ENCODE results near the gene XPC. TPM values are rescaled to one million over a fixed set of nuclear protein-coding genes. Genes with fewer than 3 reads are reported as not detected.

The XPC gene
- total RNA-seq, 2 experiments from 2014 or later, result 22.7 to 38.6 TPM

DNA sequence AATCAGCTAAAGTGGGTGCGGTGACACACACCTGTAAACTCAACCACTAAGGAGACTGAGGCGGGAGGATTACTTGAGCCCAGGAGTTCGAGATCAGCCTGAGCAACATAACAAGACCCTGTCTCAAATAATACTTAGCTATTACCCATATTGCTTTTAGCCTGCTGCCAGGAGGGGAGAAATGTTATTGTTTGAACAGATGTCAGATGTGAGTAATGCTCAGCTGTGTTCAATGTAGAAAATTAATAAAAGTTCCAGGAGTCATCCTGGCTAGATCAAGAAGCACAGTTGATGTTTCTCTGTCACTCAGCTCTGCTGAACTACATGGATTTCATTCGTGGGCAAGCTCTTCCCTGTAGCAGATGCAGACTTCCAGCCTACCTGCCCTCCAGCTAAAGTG lies 22.4 kb upstream of the XPC start:
- H3K9me3 ChIP-seq (ENCODE audit: low read length), result no peaks in the 10 kb centered on the region
- BruUV-seq (replicated peaks), result no TSS peak
- H2AFZ ChIP-seq (ENCODE audit: low read length), result no peak overlapping the region
- no peaks in the 10 kb centered on the region for H3K79me2 ChIP-seq (ENCODE audit: insufficient read depth, low read depth, low read length)
- H3K4me3 ChIP-seq (ENCODE audit: low read depth, low read length, poor library complexity, severe bottlenecking), result no peak overlapping the region
- no peak overlapping the region for H3K4me2 ChIP-seq (ENCODE audit: low read length)
- H3K27ac ChIP-seq (ENCODE audit: low read depth, low read length, poor library complexity, severe bottlenecking), result no peak overlapping the region
- no peaks in the 10 kb centered on the region for H3K4me1 ChIP-seq (ENCODE audit: insufficient read depth, low read length, poor library complexity, severe bottlenecking)
- H3K9me2 ChIP-seq (ENCODE audit: insufficient read depth, low read length), result no peaks in the 10 kb centered on the region
- H3K36me3 ChIP-seq (ENCODE audit: insufficient read depth, low read length), result peaks cover 46% of the 10 kb centered on the region
- POLR2A ChIA-PET, result interaction anchor here (0.8 kb wide), 1 partner anchor 8 kb away, joined by 3 read pairs; no protein-coding TSS in a partner anchor
- CTCF ChIA-PET (ENCODE audit: unreplicated experiment), result interaction anchor here (0.5 to 0.7 kb wide), 2 partner anchors 30 to 1093 kb away, joined by 3 read pairs; no protein-coding TSS in a partner anchor
- H4K20me1 ChIP-seq (ENCODE audit: insufficient read depth, low read length), result no peaks in the 10 kb centered on the region
- DNase-seq (ENCODE audit: low spot score), result no peak
- TF ChIP-seq, protein P1, sequence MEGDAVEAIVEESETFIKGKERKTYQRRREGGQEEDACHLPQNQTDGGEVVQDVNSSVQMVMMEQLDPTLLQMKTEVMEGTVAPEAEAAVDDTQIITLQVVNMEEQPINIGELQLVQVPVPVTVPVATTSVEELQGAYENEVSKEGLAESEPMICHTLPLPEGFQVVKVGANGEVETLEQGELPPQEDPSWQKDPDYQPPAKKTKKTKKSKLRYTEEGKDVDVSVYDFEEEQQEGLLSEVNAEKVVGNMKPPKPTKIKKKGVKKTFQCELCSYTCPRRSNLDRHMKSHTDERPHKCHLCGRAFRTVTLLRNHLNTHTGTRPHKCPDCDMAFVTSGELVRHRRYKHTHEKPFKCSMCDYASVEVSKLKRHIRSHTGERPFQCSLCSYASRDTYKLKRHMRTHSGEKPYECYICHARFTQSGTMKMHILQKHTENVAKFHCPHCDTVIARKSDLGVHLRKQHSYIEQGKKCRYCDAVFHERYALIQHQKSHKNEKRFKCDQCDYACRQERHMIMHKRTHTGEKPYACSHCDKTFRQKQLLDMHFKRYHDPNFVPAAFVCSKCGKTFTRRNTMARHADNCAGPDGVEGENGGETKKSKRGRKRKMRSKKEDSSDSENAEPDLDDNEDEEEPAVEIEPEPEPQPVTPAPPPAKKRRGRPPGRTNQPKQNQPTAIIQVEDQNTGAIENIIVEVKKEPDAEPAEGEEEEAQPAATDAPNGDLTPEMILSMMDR (conservative IDR thresholded peaks at IDR 0.05; ENCODE audit: low read length), result no peak
- TF ChIP-seq EZH2phosphoT487 (IDR thresholded peaks at IDR 0.05; ENCODE audit: borderline replicate concordance, low read depth, low read length), result no peak
- intact Hi-C loops (cut with micrococcal nuclease; ENCODE audit: unreplicated experiment), result loop anchor here (5.0 to 10.0 kb wide), 2 partner anchors 306 kb away; no protein-coding TSS in a partner anchor

DNA sequence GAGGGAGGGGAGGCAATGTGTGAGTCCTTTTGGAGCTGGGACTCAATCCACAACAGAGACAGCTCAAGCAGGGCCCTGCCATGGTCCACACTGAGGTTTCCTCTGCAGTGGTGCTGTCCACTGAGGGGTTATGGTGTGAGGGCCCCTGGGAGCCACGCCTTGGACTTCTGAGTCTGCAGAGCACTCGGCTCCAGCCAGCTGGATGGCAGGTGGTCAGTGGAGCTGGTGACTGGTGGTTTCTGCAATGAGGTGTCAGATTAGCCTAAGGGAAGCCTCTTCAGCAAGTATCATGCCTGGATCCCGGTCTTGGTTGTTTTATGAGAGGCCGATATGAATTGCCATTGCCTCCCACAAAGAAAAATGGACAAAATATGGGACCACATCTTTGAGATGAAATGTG lies 21.9 kb upstream of the XPC start:
- no peaks in the 10 kb centered on the region for H4K20me1 ChIP-seq (ENCODE audit: insufficient read depth, low read length)
- no TSS peak for BruUV-seq (replicated peaks)
- H2AFZ ChIP-seq (ENCODE audit: low read length), result no peak overlapping the region
- H3K4me1 ChIP-seq (ENCODE audit: insufficient read depth, low read length, poor library complexity, severe bottlenecking), result no peaks in the 10 kb centered on the region
- no peak overlapping the region for H3K4me3 ChIP-seq (ENCODE audit: low read depth, low read length, poor library complexity, severe bottlenecking)
- no peak overlapping the region for H3K27ac ChIP-seq (ENCODE audit: low read depth, low read length, poor library complexity, severe bottlenecking)
- ChIA-PET POLR2A (interaction anchor here (0.9 kb wide), 1 partner anchor 11 kb away, joined by 4 read pairs; no protein-coding TSS in a partner anchor), CTCF (ENCODE audit: unreplicated experiment) (no interaction called here)
- intact Hi-C loops (cut with micrococcal nuclease; ENCODE audit: unreplicated experiment), result loop anchor here (5.0 to 10.0 kb wide), 2 partner anchors 305 to 307 kb away; no protein-coding TSS in a partner anchor
- TF ChIP-seq, protein P1 (conservative IDR thresholded peaks at IDR 0.05; ENCODE audit: low read length), result no peak
- no peak for TF ChIP-seq EZH2phosphoT487 (IDR thresholded peaks at IDR 0.05; ENCODE audit: borderline replicate concordance, low read depth, low read length)
- no peaks in the 10 kb centered on the region for H3K79me2 ChIP-seq (ENCODE audit: insufficient read depth, low read depth, low read length)
- DNase-seq (ENCODE audit: low spot score), result no peak
- H3K9me2 ChIP-seq (ENCODE audit: insufficient read depth, low read length), result no peaks in the 10 kb centered on the region
- no peak overlapping the region for H3K4me2 ChIP-seq (ENCODE audit: low read length)
- peaks cover 51% of the 10 kb centered on the region for H3K36me3 ChIP-seq (ENCODE audit: insufficient read depth, low read length)
- no peaks in the 10 kb centered on the region for H3K9me3 ChIP-seq (ENCODE audit: low read length)

DNA sequence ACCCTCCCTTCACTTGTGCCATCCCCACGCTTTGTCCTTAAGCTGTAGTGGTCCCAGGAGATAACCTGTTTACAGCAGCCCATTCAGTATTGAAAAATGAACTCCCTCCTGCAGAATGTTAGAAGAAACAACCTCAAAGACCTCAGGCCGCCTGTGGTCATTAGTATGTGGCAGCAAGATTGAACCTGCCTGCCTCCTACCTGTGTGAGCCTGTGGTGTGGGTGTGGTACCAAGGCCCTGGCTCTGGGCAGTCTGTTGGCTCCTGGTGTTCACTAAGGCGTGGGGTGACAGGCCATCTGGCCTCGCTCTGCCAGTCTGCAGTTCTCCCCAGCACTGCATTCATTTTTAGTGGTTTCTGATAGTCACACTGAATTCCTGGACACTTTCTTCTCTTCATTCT lies 21.2 kb upstream of the XPC start:
- no peak for TF ChIP-seq EZH2phosphoT487 (IDR thresholded peaks at IDR 0.05; ENCODE audit: borderline replicate concordance, low read depth, low read length)
- TF ChIP-seq, protein P1 (conservative IDR thresholded peaks at IDR 0.05; ENCODE audit: low read length), result no peak
- no peaks in the 10 kb centered on the region for H4K20me1 ChIP-seq (ENCODE audit: insufficient read depth, low read length)
- no peak overlapping the region for H3K4me2 ChIP-seq (ENCODE audit: low read length)
- no peak for DNase-seq (ENCODE audit: low spot score)
- ChIA-PET POLR2A (interaction anchor here (0.7 to 0.9 kb wide), 2 partner anchors 12 to 20 kb away, joined by 4 read pairs; no protein-coding TSS in a partner anchor), CTCF (ENCODE audit: unreplicated experiment) (no interaction called here)
- H3K27ac ChIP-seq (ENCODE audit: low read depth, low read length, poor library complexity, severe bottlenecking), result no peak overlapping the region
- intact Hi-C loops (cut with micrococcal nuclease; ENCODE audit: unreplicated experiment), result loop anchor here (5.0 to 10.0 kb wide), 2 partner anchors 305 to 308 kb away; no protein-coding TSS in a partner anchor
- no peak overlapping the region for H2AFZ ChIP-seq (ENCODE audit: low read length)
- no peaks in the 10 kb centered on the region for H3K4me1 ChIP-seq (ENCODE audit: insufficient read depth, low read length, poor library complexity, severe bottlenecking)
- no peaks in the 10 kb centered on the region for H3K9me3 ChIP-seq (ENCODE audit: low read length)
- no TSS peak for BruUV-seq (replicated peaks)
- H3K36me3 ChIP-seq (ENCODE audit: insufficient read depth, low read length), result peaks cover 57% of the 10 kb centered on the region
- peaks cover under 1% of the 10 kb centered on the region; the same call in 1 of the 2 replicates for H3K79me2 ChIP-seq (ENCODE audit: insufficient read depth, low read depth, low read length)
- no peak overlapping the region for H3K4me3 ChIP-seq (ENCODE audit: low read depth, low read length, poor library complexity, severe bottlenecking)
- no peaks in the 10 kb centered on the region for H3K9me2 ChIP-seq (ENCODE audit: insufficient read depth, low read length)

All from OCI-LY7 (cell line).